HCT116 (cell line): ENCODE results near the gene SPI1. TPM values are rescaled to one million over a fixed set of nuclear protein-coding genes. Genes with fewer than 3 reads are reported as not detected.

Experiments
- ATAC-seq: fragments of 200-7000 bp; cut with Tn5 transposase; 2 replicates; pipeline ENCODE4 v1.9.1; 2020; ENCODE audit warnings: mild to moderate bottlenecking, moderate library complexity
- BruUV-seq: library from RNA; stranded (reverse); fragments of 400-500 nt; replicated peaks from 2 replicates; lab custom pipeline; 2021; lab: Mats Ljungman, UMichigan
- CTCF ChIA-PET: fragments of 300-600 bp; sonication (Branson Sonifier 250); formaldehyde crosslinking; loops from one replicate; lab custom pipeline; 2021; ENCODE audit warnings: antibody characterized with exemption; lab: Charles Lee
- POLR2A ChIA-PET: fragments of 300-600, 350-600 bp; sonication (Branson Sonifier 250); formaldehyde crosslinking; loops from one replicate; lab custom pipeline; 2021; ENCODE audit warnings: antibody characterized with exemption; lab: Charles Lee
- RAD21 ChIA-PET, 2 experiments: fragments of 300-600 bp; sonication (Branson Sonifier 250); formaldehyde crosslinking; loops; one replicate each; lab custom pipeline; 2023; ENCODE audit warnings: low total read pairs in 2 of 2; ENCODE audit not compliant: uncharacterized antibody in 2 of 2, unreplicated experiment in 2 of 2, low non-redundant PET in 1 of 2; lab: Charles Lee
- DNase-seq: peaks from one replicate; pipeline ENCODE4 v3.0.0-alpha.2; 2010; ENCODE audit warnings: low read depth, low spot score
- H2AFZ ChIP-seq: fragments of 200-600 bp; shearing (Covaris generic), sonication (generic); 2 replicates; pipeline ENCODE4 v1.6.1; 2017; ENCODE audit warnings: low read depth, mixed run types, mixed read lengths, antibody characterized with exemption, low read length; ENCODE audit not compliant: poor library complexity, severe bottlenecking
- H3K27ac ChIP-seq: 2 replicates; pipeline ENCODE4 v1.5.1; 2012; ENCODE audit warnings: low read depth, low read length
- H3K27me3 ChIP-seq: fragments of 200-600 bp; sonication (generic); 2 replicates; pipeline ENCODE4 v1.6.1; 2016; ENCODE audit warnings: mixed run types, low read length, mixed read lengths; ENCODE audit not compliant: insufficient read depth
- H3K36me3 ChIP-seq, 2 experiments: fragments of 200-500 bp in 1 of 2; fragments of 200-600 bp in 1 of 2; sonication (Bioruptor generic) in 1 of 2; sonication (generic) in 1 of 2; 2 replicates each; pipeline versions ENCODE4 v1.5.1 to v1.6.1; 2014 to 2016; ENCODE audit warnings: low read length in 2 of 2, inconsistent platforms in 1 of 2, mixed read lengths in 1 of 2, mixed run types in 1 of 2; ENCODE audit not compliant: insufficient read depth in 2 of 2, control insufficient read depth in 1 of 2
- H3K4me1 ChIP-seq, 2 experiments: fragments of 200-600 bp in 1 of 2; sonication (generic) in 1 of 2; 2 replicates each; pipeline versions ENCODE4 v1.5.1 to v1.6.1; 2012 to 2017; ENCODE audit warnings: low read length in 2 of 2, inconsistent platforms in 1 of 2, mild to moderate bottlenecking in 1 of 2, mixed read lengths in 1 of 2, mixed run types in 1 of 2, moderate library complexity in 1 of 2; ENCODE audit not compliant: insufficient read depth in 2 of 2, control insufficient read depth in 1 of 2
- H3K4me2 ChIP-seq: fragments of 200-600 bp; sonication (generic); 2 replicates; pipeline ENCODE4 v1.6.1; 2017; ENCODE audit warnings: mixed run types, low read length, mixed read lengths
- H3K4me3 ChIP-seq, 2 experiments: fragments of 200-600 bp in 1 of 2; sonication (generic) in 1 of 2; replicated peaks in 1 of 2; 2 replicates each; pipeline ENCODE4 v1.5.1; 2011 to 2016; ENCODE audit warnings: low read length in 2 of 2, control low read depth in 1 of 2, low read depth in 1 of 2, mild to moderate bottlenecking in 1 of 2, mixed read lengths in 1 of 2, mixed run types in 1 of 2
- H3K79me2 ChIP-seq: fragments of 200-600 bp; sonication (generic); 2 replicates; pipeline ENCODE4 v1.6.1; 2017; ENCODE audit warnings: mild to moderate bottlenecking, mixed run types, low read length, moderate library complexity, mixed read lengths; ENCODE audit not compliant: insufficient read depth
- H3K9ac ChIP-seq: fragments of 200-600 bp; sonication (generic); 2 replicates; pipeline ENCODE4 v1.6.1; 2016; ENCODE audit warnings: low read length, mixed read lengths
- H3K9me2 ChIP-seq: fragments of 200-600 bp; sonication (generic), shearing (Covaris generic); 2 replicates; pipeline ENCODE4 v1.6.1; 2017; ENCODE audit warnings: mixed run types, mild to moderate bottlenecking, moderate library complexity; ENCODE audit not compliant: insufficient read depth
- H3K9me3 ChIP-seq, 2 experiments: fragments of 200-500 bp in 1 of 2; fragments of 200-600 bp in 1 of 2; sonication (Bioruptor generic) in 1 of 2; sonication (generic) in 1 of 2; 2 replicates each; pipeline ENCODE4 v1.6.1; 2014 to 2017; ENCODE audit warnings: low read length in 2 of 2, mixed read lengths in 2 of 2, inconsistent platforms in 1 of 2, low read depth in 1 of 2, mild to moderate bottlenecking in 1 of 2, mixed run types in 1 of 2, moderate library complexity in 1 of 2; ENCODE audit not compliant: control insufficient read depth in 1 of 2, insufficient read depth in 1 of 2
- H4K20me1 ChIP-seq: fragments of 200-600 bp; sonication (generic), shearing (Covaris generic); 2 replicates; pipeline ENCODE4 v1.6.1; 2017; ENCODE audit warnings: mixed run types, mild to moderate bottlenecking, moderate library complexity; ENCODE audit not compliant: insufficient read depth
- CBX3 ChIP-seq: IDR thresholded peaks from 2 replicates; pipeline ENCODE4 v1.6.1; 2012; ENCODE audit warnings: low read depth
- CEBPB ChIP-seq: IDR thresholded peaks from 2 replicates; pipeline ENCODE4 v1.6.1; 2012; ENCODE audit warnings: low read depth
- EGR1 ChIP-seq: IDR thresholded peaks from 2 replicates; pipeline ENCODE4 v1.6.1; 2012; ENCODE audit warnings: low read depth
- EZH2 ChIP-seq: fragments of 200-600 bp; sonication (generic); IDR thresholded peaks from 2 replicates; pipeline ENCODE4 v1.6.1; 2017; ENCODE audit warnings: antibody characterized with exemption, mixed run types
- FOSL1 ChIP-seq: IDR thresholded peaks from 2 replicates; pipeline ENCODE4 v1.6.1; 2012; ENCODE audit warnings: low read depth
- JUND ChIP-seq: IDR thresholded peaks from 2 replicates; pipeline ENCODE4 v1.6.1; 2012
- MAX ChIP-seq: IDR thresholded peaks from 2 replicates; pipeline ENCODE4 v1.6.1; 2012
- POLR2A ChIP-seq: IDR thresholded peaks from 2 replicates; pipeline ENCODE4 v1.7.0; 2011; ENCODE audit warnings: borderline replicate concordance; ENCODE audit not compliant: insufficient read depth, insufficient read length; ENCODE audit errors: extremely low read depth
- RAD21 ChIP-seq: IDR thresholded peaks from 2 replicates; pipeline ENCODE4 v1.6.1; 2012; ENCODE audit warnings: low read depth, mild to moderate bottlenecking
- REST ChIP-seq: IDR thresholded peaks from 2 replicates; pipeline ENCODE4 v1.6.1; 2012; ENCODE audit warnings: low read depth
- SIN3A ChIP-seq: IDR thresholded peaks from 2 replicates; pipeline ENCODE4 v1.6.1; 2012; ENCODE audit warnings: low read depth
- TCF7L2 ChIP-seq: IDR thresholded peaks from 2 replicates; pipeline ENCODE4 v1.7.0; 2011; ENCODE audit warnings: borderline replicate concordance, inconsistent platforms; ENCODE audit not compliant: insufficient read depth, insufficient read length; ENCODE audit errors: extremely low read depth
- YY1 ChIP-seq: IDR thresholded peaks from 2 replicates; pipeline ENCODE4 v1.6.1; 2011; ENCODE audit warnings: low read length, low read depth, moderate library complexity, mild to moderate bottlenecking; ENCODE audit not compliant: insufficient replicate concordance; ENCODE audit errors: extremely low read depth
- ZBTB33 ChIP-seq: IDR thresholded peaks from 2 replicates; pipeline ENCODE4 v1.6.1; 2011; ENCODE audit warnings: mild to moderate bottlenecking, low read length, moderate library complexity; ENCODE audit not compliant: insufficient replicate concordance; ENCODE audit errors: extremely low read depth
- ZNF274 ChIP-seq: fragments of 200-500 bp; sonication (Bioruptor generic); IDR thresholded peaks from 2 replicates; pipeline ENCODE4 v1.6.1; 2014; ENCODE audit warnings: mild to moderate bottlenecking, low read depth, low read length, inconsistent platforms
- intact Hi-C: fragments of 100-400 bp; cut with micrococcal nuclease; formaldehyde crosslinking; loops from 2 replicates; pipeline ENCODE4 v1.10.0; 2022
- total RNA-seq: library from RNA; stranded (reverse); gene quantifications from one replicate; pipeline ENCODE4 v1.2.1, GENCODE V29; 2021; ENCODE audit not compliant: unreplicated experiment
- TF ChIP-seq, protein P1 (sequence below): IDR thresholded peaks from 2 replicates; pipeline ENCODE4 v1.6.1; 2012

Gene SPI1
- total RNA-seq, 1 experiment from 2014 or later: 0.32 TPM

DNA sequence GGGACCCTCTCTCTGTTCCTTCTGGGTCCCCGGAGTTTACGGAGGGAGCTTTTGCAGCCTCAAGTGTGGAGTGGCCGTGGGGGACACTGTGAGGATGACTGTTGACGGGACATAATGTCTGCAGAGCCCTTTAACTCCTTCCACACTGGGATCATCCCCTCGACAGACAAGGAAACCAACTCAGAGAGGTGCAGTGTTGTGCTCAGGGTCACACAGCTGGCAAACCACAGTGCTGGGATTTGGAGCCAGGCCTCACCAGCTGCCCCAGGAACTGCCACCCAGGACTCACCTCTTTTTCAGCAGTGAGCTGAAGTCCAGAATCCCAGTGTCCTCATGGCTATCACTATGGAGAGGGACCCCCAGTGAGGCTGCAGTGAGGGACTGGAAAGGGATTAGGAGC lies 31.2 kb downstream of the SPI1 start:
- intact Hi-C loops: no loop called here
- Histone ChIP-seq H3K9ac (no peak overlapping the region), H3K9me3 (no peaks in the 10 kb centered on the region), H2AFZ (no peak overlapping the region), H3K9me2 (no peaks in the 10 kb centered on the region), H3K27ac (no peak overlapping the region), H3K4me3 (no peak overlapping the region), H3K79me2 (no peaks in the 10 kb centered on the region), H3K36me3 (no peaks in the 10 kb centered on the region), H3K4me2 (no peak overlapping the region), H3K4me1 (no peaks in the 10 kb centered on the region), H4K20me1 (no peaks in the 10 kb centered on the region), H3K27me3 (no peaks in the 10 kb centered on the region)
- ATAC-seq: no peak
- CTCF ChIA-PET: no interaction called here
- no TSS peak for BruUV-seq
- RAD21 ChIA-PET: no interaction called here
- POLR2A ChIA-PET: no interaction called here
- TF ChIP-seq CBX3 (no peak), REST (no peak), ZNF274 (no peak), MAX (no peak), TCF7L2 (no peak), SIN3A (no peak), YY1 (no peak), EZH2 (no peak), EGR1 (no peak), FOSL1 (no peak), CEBPB (no peak), RAD21 (no peak), JUND (no peak), ZBTB33 (no peak), POLR2A (no peak)
- TF ChIP-seq, protein P1, sequence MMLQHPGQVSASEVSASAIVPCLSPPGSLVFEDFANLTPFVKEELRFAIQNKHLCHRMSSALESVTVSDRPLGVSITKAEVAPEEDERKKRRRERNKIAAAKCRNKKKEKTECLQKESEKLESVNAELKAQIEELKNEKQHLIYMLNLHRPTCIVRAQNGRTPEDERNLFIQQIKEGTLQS: no peak
- DNase-seq: no peak
